Heart right ventricle (tissue), 16 donors: ENCODE measurements around the gene ZNF784. TPM values are rescaled to one million over a fixed set of nuclear protein-coding genes. Genes with fewer than 3 reads are reported as not detected.
"Not testable (repeated sequence)": the region's sequence is repeated elsewhere in the genome, so short reads cannot be mapped to it uniquely, and the experiment has no call there.

ENCODE experiments used
- ATAC-seq, 8 donors: fragments of 200-7000 bp; cut with Tn5 transposase; one replicate each; pipeline ENCODE4 v1.9.1; 2020; ENCODE audit warnings: mild to moderate bottlenecking in 8 of 8, moderate library complexity in 8 of 8, moderate number of reproducible peaks in 1 of 8
- DNase-seq, 2 donors: peaks; one replicate each; pipeline ENCODE4 v3.0.0-alpha.2; 2020
- H3K27ac ChIP-seq, 10 donors: fragments of 200-600 bp; sonication (generic) in 2 of 10; one replicate each; pipeline versions ENCODE4 v1.5.0 to v1.8.0; 2020 to 2022; ENCODE audit warnings: mild to moderate bottlenecking in 3 of 10
- H3K27me3 ChIP-seq, 7 donors: fragments of 200-600 bp; one replicate each; pipeline ENCODE4 v1.8.0; 2021 to 2022; ENCODE audit warnings: mild to moderate bottlenecking in 2 of 7
- H3K36me3 ChIP-seq, 9 donors: fragments of 200-600 bp; sonication (generic) in 1 of 9; one replicate each; pipeline versions ENCODE4 v1.5.0 to v1.8.0; 2020 to 2022; ENCODE audit warnings: mild to moderate bottlenecking in 2 of 9
- H3K4me1 ChIP-seq, 9 donors: fragments of 200-600 bp; sonication (generic) in 1 of 9; one replicate each; pipeline versions ENCODE4 v1.5.0 to v1.8.0; 2020 to 2022; ENCODE audit warnings: mild to moderate bottlenecking in 4 of 9
- H3K4me3 ChIP-seq, 10 donors: fragments of 200-600 bp; sonication (generic) in 2 of 10; one replicate each; pipeline versions ENCODE4 v1.5.0 to v1.8.0; 2020 to 2022; ENCODE audit warnings: mild to moderate bottlenecking in 7 of 10, moderate library complexity in 2 of 10
- H3K9me3 ChIP-seq, 11 donors: fragments of 200-600 bp in 10 of 11; sonication (generic) in 2 of 11; one replicate each; pipeline versions ENCODE4 v1.5.0 to v1.8.0; 2013 to 2022; ENCODE audit warnings: mild to moderate bottlenecking in 2 of 11, control low read depth in 1 of 11, moderate library complexity in 1 of 11
- CTCF ChIP-seq, 9 donors: fragments of 200-600 bp; sonication (generic) in 2 of 9; IDR thresholded peaks; one replicate each; pipeline versions ENCODE4 v1.5.0 to v1.8.0; 2021 to 2022; ENCODE audit warnings: antibody characterized with exemption in 9 of 9, mild to moderate bottlenecking in 5 of 9, moderate library complexity in 1 of 9
- WGBS, 2 donors: extraction: QIAGEN DNeasy Blood & Tissue Kit; methylation state at CpG; one replicate each; pipeline ENCODE4 v1.1.7; 2013; ENCODE audit warnings: inconsistent platforms in 1 of 2; 5-methylcytosine and 5-hydroxymethylcytosine counted together
- intact Hi-C, 10 donors: fragments of 100-400 bp; cut with DNase I; formaldehyde crosslinking; loops; one replicate each; pipeline versions ENCODE4 v1.11.1 to v1.14.2; 2022
- polyA plus RNA-seq, 2 donors: library from polyadenylated mRNA; stranded (reverse); fragments of 200-250 nt; gene quantifications; one replicate each; pipeline ENCODE4 v1.2.3, GENCODE V29; 2013
- total RNA-seq, 10 donors: library from RNA; stranded (reverse); fragmentation: NEBNext Ultra II Directional in 3 of 10; extraction: Animal tissue kit (Norgen Biotek cat#: 25700) in 3 of 10; gene quantifications; one replicate each; pipeline versions ENCODE4 v1.2.1 to v1.2.4, GENCODE V29; 2021 to 2023
- donor health status: Arrhythmogenic right ventricular cardiomyopathy.
- donor health status: ischemic (EF 13 %, LVEDD 7.1; RV severe dilation, severe dysfunction).
- donor health status: healthy with polysubstance abuse.
- donor health status: DM: no; HTN: yes; CAD: no.
- donor health status: DM: no; HTN: no; CAD: no.
- donor health status: ischemic (EF 25% LVEDD 6.9; RV normal size, moderate dysfunction).
- donor health status: ischemic (EF 25% LVEDD 5.7; RV mildly dilated, moderate dysfunction).
- donor health status: healthy.
- donor health status: DM: yes; HTN: yes; CAD: no.
- donor health status: Ischemic cardiomyopathy.
- donor health status: ischemic (EF 35%, LVEDD 5.7; RV mildly dilated, moderate dysfunction).
- donor health status: nonischemic (EF 11% LVEDD 7.7; RV severe dilation, severe dysfunction).
- donor health status: DM: yes; HTN: yes; CAD: no.
- donor health status: PGD.
- donor health status: ischemic (EF 29% LVEDD 5.4; RV normal size, mild dysfunction).
- donor health status: nonischemic (EF 23%, LVEDD 6.1; RV moderate dilation, normal function).

ZNF784 gene
- total and polyA plus RNA-seq, 12 donors: 6.4 to 16.4 (median 11.8) TPM

- WGBS, 2 donors: 2 to 4% methylated on average over 30 to 36 of the region's 36 CpGs
- DNase-seq (peak; percentile 87 to 88), ATAC-seq (peak; percentile 81 to 92 (median 84))
- peaks cover 10 to 43% (median 36%) of the 10 kb centered on the region in 9 donors for H3K4me1 ChIP-seq
- peak overlapping the region; percentile 3 to 50 (median 44) for H3K4me3 ChIP-seq
- H3K9me3 ChIP-seq: no peaks in the 10 kb centered on the region
- peaks cover 0 to 24% (median 0%) of the 10 kb centered on the region in 7 donors for H3K27me3 ChIP-seq
- H3K36me3 ChIP-seq: no peaks in the 10 kb centered on the region
- TF ChIP-seq CTCF (IDR thresholded peaks at IDR 0.05): no peak
- peak overlapping the region; percentile 49 to 84 (median 68) for H3K27ac ChIP-seq
- intact Hi-C loops: loop anchor here in 4 of 10 donors (2.0 to 5.0 kb wide), 3 partner anchors 38 to 68 kb away; partner anchors contain the start of gene SBK3 (in 2 of the 4)
These were observed 38.6 kb downstream of the ZNF784 start for GRCh38 chr19:55585658-55586339.

- Histone ChIP-seq H3K36me3 (no peaks in the 10 kb centered on the region), H3K27ac (peak overlapping the region in 3 of 10 donors; percentile 65 to 84 (median 82)), H3K27me3 (peaks cover 0 to 24% (median 0%) of the 10 kb centered on the region in 7 donors), H3K9me3 (no peaks in the 10 kb centered on the region), H3K4me3 (peak overlapping the region in 1 of 10 donors; percentile 50), H3K4me1 (peaks cover 10 to 43% (median 36%) of the 10 kb centered on the region in 9 donors)
- intact Hi-C loops: loop anchor here in 3 of 10 donors (5.0 kb wide), 2 partner anchors 38 to 68 kb away; partner anchors contain the start of gene SBK3 (in 2 of the 3)
- 94 to 95% methylated on average over 11 of the region's 11 CpGs for WGBS, 2 donors
- no peak for DNase-seq
- no peak for ATAC-seq
- no peak for TF ChIP-seq CTCF (IDR thresholded peaks at IDR 0.05)
These were observed 39.5 kb downstream of the ZNF784 start for GRCh38 chr19:55584871-55585270.

- H3K27ac ChIP-seq, H3K9me3 ChIP-seq, DNase-seq, ATAC-seq, H3K36me3 ChIP-seq, H3K4me3 ChIP-seq: not testable (repeated sequence)
- Histone ChIP-seq H3K4me1 (peaks cover 10 to 45% (median 36%) of the 10 kb centered on the region in 9 donors), H3K27me3 (peaks cover 0 to 24% (median 0%) of the 10 kb centered on the region in 7 donors)
- intact Hi-C loops: loop anchor here in 1 of 10 donors (5.0 kb wide), 1 partner anchor 67 kb away; no protein-coding TSS in a partner anchor
- WGBS, 2 donors: 80 to 88% methylated on average over 8 of the region's 8 CpGs
These were observed 40.5 kb downstream of the ZNF784 start for GRCh38 chr19:55583897-55584296.

- Histone ChIP-seq H3K4me1 (peaks cover 9 to 38% (median 30%) of the 10 kb centered on the region in 9 donors), H3K27me3 (peaks cover 0 to 24% (median 0%) of the 10 kb centered on the region in 7 donors), H3K36me3 (peaks cover 0 to 16% (median 7%) of the 10 kb centered on the region in 9 donors)
- ATAC-seq, DNase-seq, H3K4me3 ChIP-seq, H3K9me3 ChIP-seq, H3K27ac ChIP-seq: not testable (repeated sequence)
- intact Hi-C loops: loop anchor here in 1 of 10 donors (5.0 kb wide), 1 partner anchor 65 kb away; no protein-coding TSS in a partner anchor
- WGBS, 2 donors: 69 to 71% methylated on average over 4 of the region's 4 CpGs
These were observed 42.1 kb downstream of the ZNF784 start for GRCh38 chr19:55582284-55582683.

GRCh38 chr19:55581823-55582223 is 42.5 kb downstream of the ZNF784 start:
- H3K27ac ChIP-seq: peak overlapping the region in 1 of 10 donors; percentile 4
- H3K4me3 ChIP-seq: no peak overlapping the region
- no peak for ATAC-seq
- H3K36me3 ChIP-seq: peaks cover 0 to 20% (median 7%) of the 10 kb centered on the region in 9 donors
- no peak for TF ChIP-seq CTCF (IDR thresholded peaks at IDR 0.05)
- H3K27me3 ChIP-seq: peaks cover 0 to 22% (median 0%) of the 10 kb centered on the region in 7 donors
- intact Hi-C loops: loop anchor here in 2 of 10 donors (2.0 to 5.0 kb wide), 3 partner anchors 35 to 65 kb away; no protein-coding TSS in a partner anchor
- no peaks in the 10 kb centered on the region for H3K9me3 ChIP-seq
- no peak for DNase-seq
- peaks cover 5 to 34% (median 27%) of the 10 kb centered on the region in 9 donors for H3K4me1 ChIP-seq
- 22 to 25% methylated on average over 6 of the region's 6 CpGs for WGBS, 2 donors
